ENCODE data around the gene SIN3B. TPM values are rescaled to one million over a fixed set of nuclear protein-coding genes. Genes with fewer than 3 reads are reported as not detected.

The SIN3B gene
- polyA plus RNA-seq, 1 of the 3 experiments (the other 2 are of a cell fraction): 29.7 TPM

GRCh38 chr19:16889883-16890460, 60.8 kb downstream of the SIN3B start:
- peaks cover 0 to 16% of the 10 kb centered on the region in 2 experiments; a peak in 1 of 4 replicates for H3K4me1 ChIP-seq (ENCODE audit: control insufficient read depth in 1 of 2, insufficient read depth in 2 of 2, low read depth in 1 of 2, low read length in 1 of 2)
- ChIA-PET POLR2A (no interaction called here), CTCF (interaction anchor here (0.9 kb wide), 1 partner anchor 49 kb away, joined by 3 read pairs; no protein-coding TSS in a partner anchor)
- H3K27me3 ChIP-seq (ENCODE audit: insufficient read depth): no peaks in the 10 kb centered on the region
- no peaks in the 10 kb centered on the region for H3F3A ChIP-seq (replicated peaks; ENCODE audit: insufficient read depth)
- no peaks in the 10 kb centered on the region for H3K9me3 ChIP-seq
- no peaks in the 10 kb centered on the region for H4K20me1 ChIP-seq (ENCODE audit: insufficient read depth)
- no peak overlapping the region for H3K9ac ChIP-seq
- H3K36me3 ChIP-seq (replicated peaks in 1 of 2; ENCODE audit: control insufficient read depth in 1 of 2, insufficient read depth in 2 of 2, low read length in 1 of 2): no peaks in the 10 kb centered on the region
- H3K27ac ChIP-seq (ENCODE audit: low read depth in 2 of 2, low read length in 1 of 2): no peak overlapping the region
- no peaks in the 10 kb centered on the region for H3K79me2 ChIP-seq (ENCODE audit: insufficient read depth)
- H3K4me3 ChIP-seq (ENCODE audit: low read depth in 2 of 2, low read length in 1 of 2): no peak overlapping the region
- H3K9me2 ChIP-seq: no peaks in the 10 kb centered on the region
- H2AFZ ChIP-seq (ENCODE audit: low read depth): no peak overlapping the region
- no peak for DNase-seq
- WGBS (ENCODE audit: low lambda C conversion rate): 94% methylated on average over 6 of the region's 48 CpGs
- TF ChIP-seq FOXJ3 (CRISPR knock-in tag; IDR thresholded peaks at IDR 0.05) (no peak), ZBTB33 (IDR thresholded peaks at IDR 0.05; ENCODE audit: borderline replicate concordance, low read depth) (no peak), CHD2 (IDR thresholded peaks at IDR 0.05; ENCODE audit: low read length, partially characterized antibody) (no peak), RFX5 (IDR thresholded peaks at IDR 0.05; ENCODE audit: low read length) (no peak), FOSL2 (IDR thresholded peaks at IDR 0.05; ENCODE audit: borderline replicate concordance, low read depth) (no peak)
- H3K4me2 ChIP-seq: no peak overlapping the region

- ChIA-PET CTCF (no interaction called here), POLR2A (no interaction called here)
- Histone ChIP-seq H3K4me2 (no peak overlapping the region), H3K4me3 (ENCODE audit: low read depth in 2 of 2, low read length in 1 of 2) (no peak overlapping the region), H3K4me1 (ENCODE audit: control insufficient read depth in 1 of 2, insufficient read depth in 2 of 2, low read depth in 1 of 2, low read length in 1 of 2) (peaks cover 0 to 16% of the 10 kb centered on the region in 2 experiments; a peak in 1 of 4 replicates), H3K27ac (ENCODE audit: low read depth in 2 of 2, low read length in 1 of 2) (no peak overlapping the region), H3K9ac (no peak overlapping the region), H3K27me3 (ENCODE audit: insufficient read depth) (no peaks in the 10 kb centered on the region), H3K36me3 (replicated peaks in 1 of 2; ENCODE audit: control insufficient read depth in 1 of 2, insufficient read depth in 2 of 2, low read length in 1 of 2) (no peaks in the 10 kb centered on the region), H3K79me2 (ENCODE audit: insufficient read depth) (no peaks in the 10 kb centered on the region), H3K9me2 (no peaks in the 10 kb centered on the region), H2AFZ (ENCODE audit: low read depth) (no peak overlapping the region), H3F3A (replicated peaks; ENCODE audit: insufficient read depth) (no peaks in the 10 kb centered on the region), H3K9me3 (no peaks in the 10 kb centered on the region), H4K20me1 (ENCODE audit: insufficient read depth) (no peaks in the 10 kb centered on the region)
- WGBS (ENCODE audit: low lambda C conversion rate): 92% methylated on average over 23 of the region's 24 CpGs
- no peak for DNase-seq
- TF ChIP-seq, protein P1, sequence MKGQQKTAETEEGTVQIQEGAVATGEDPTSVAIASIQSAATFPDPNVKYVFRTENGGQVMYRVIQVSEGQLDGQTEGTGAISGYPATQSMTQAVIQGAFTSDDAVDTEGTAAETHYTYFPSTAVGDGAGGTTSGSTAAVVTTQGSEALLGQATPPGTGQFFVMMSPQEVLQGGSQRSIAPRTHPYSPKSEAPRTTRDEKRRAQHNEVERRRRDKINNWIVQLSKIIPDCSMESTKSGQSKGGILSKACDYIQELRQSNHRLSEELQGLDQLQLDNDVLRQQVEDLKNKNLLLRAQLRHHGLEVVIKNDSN (IDR thresholded peaks at IDR 0.05; ENCODE audit: borderline replicate concordance, low read depth): no peak
- no peak for TF ChIP-seq TAF1 (IDR thresholded peaks at IDR 0.05; ENCODE audit: borderline replicate concordance, low read depth, low read length)
- no peak for TF ChIP-seq NRF1 (IDR thresholded peaks at IDR 0.05; ENCODE audit: low read depth, low read length)
- TF ChIP-seq SMC3 (IDR thresholded peaks at IDR 0.05; ENCODE audit: low read depth, low read length): no peak
- TF ChIP-seq MEF2A (IDR thresholded peaks at IDR 0.05; ENCODE audit: borderline replicate concordance, low read depth): no peak
- no peak for TF ChIP-seq TEAD4 (IDR thresholded peaks at IDR 0.05; ENCODE audit: borderline replicate concordance, insufficient read depth)
- no peak for TF ChIP-seq GATA2 (CRISPR knock-in tag; IDR thresholded peaks at IDR 0.05)
- no peak for TF ChIP-seq PBX3 (IDR thresholded peaks at IDR 0.05)
- TF ChIP-seq RCOR1 (IDR thresholded peaks at IDR 0.05; ENCODE audit: low read length): no peak
- TF ChIP-seq MXI1 (IDR thresholded peaks at IDR 0.05; ENCODE audit: low read depth, low read length): no peak
- TF ChIP-seq ELF1 (IDR thresholded peaks at IDR 0.05): no peak
- TF ChIP-seq, protein P2, sequence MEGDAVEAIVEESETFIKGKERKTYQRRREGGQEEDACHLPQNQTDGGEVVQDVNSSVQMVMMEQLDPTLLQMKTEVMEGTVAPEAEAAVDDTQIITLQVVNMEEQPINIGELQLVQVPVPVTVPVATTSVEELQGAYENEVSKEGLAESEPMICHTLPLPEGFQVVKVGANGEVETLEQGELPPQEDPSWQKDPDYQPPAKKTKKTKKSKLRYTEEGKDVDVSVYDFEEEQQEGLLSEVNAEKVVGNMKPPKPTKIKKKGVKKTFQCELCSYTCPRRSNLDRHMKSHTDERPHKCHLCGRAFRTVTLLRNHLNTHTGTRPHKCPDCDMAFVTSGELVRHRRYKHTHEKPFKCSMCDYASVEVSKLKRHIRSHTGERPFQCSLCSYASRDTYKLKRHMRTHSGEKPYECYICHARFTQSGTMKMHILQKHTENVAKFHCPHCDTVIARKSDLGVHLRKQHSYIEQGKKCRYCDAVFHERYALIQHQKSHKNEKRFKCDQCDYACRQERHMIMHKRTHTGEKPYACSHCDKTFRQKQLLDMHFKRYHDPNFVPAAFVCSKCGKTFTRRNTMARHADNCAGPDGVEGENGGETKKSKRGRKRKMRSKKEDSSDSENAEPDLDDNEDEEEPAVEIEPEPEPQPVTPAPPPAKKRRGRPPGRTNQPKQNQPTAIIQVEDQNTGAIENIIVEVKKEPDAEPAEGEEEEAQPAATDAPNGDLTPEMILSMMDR (IDR thresholded peaks at IDR 0.05): no peak
Observed at GRCh38 chr19:16890461-16891184, 61.4 kb downstream of the SIN3B start.

All from SK-N-SH (cell line).